Measurements from ENCODE around the gene TFEB.

The TFEB gene

GRCh38 chr6:41655646-41656001, 79.8 kb downstream of the TFEB start:
- H3K27me3 Mint-ChIP-seq, result peaks cover 73% of the 10 kb centered on the region

GRCh38 chr6:41655176-41655575, 80.2 kb downstream of the TFEB start:
- DNase-seq (ENCODE audit: low spot score in 2 of 2) (no peak), ATAC-seq (replicated peaks; ENCODE audit: extremely low read depth, poor library complexity, severe bottlenecking) (no peak)
- H3K4me3 Mint-ChIP-seq, result no peak overlapping the region
- H3K27ac Mint-ChIP-seq (ENCODE audit: low read depth), result no peak overlapping the region
- H3K4me1 Mint-ChIP-seq, result no peaks in the 10 kb centered on the region
- H3K27me3 Mint-ChIP-seq, result peaks cover 69% of the 10 kb centered on the region
- H3K9me3 Mint-ChIP-seq, result no peaks in the 10 kb centered on the region
- no peaks in the 10 kb centered on the region for H3K36me3 Mint-ChIP-seq (ENCODE audit: insufficient read depth)

More at GRCh38 chr6:41655646-41656001, 79.8 kb downstream of the TFEB start:
- H3K4me1 Mint-ChIP-seq, result no peaks in the 10 kb centered on the region
- H3K36me3 Mint-ChIP-seq (ENCODE audit: insufficient read depth), result no peaks in the 10 kb centered on the region
- H3K4me3 Mint-ChIP-seq, result no peak overlapping the region
- ATAC-seq (replicated peaks; ENCODE audit: extremely low read depth, poor library complexity, severe bottlenecking), result no peak
- H3K9me3 Mint-ChIP-seq, result no peaks in the 10 kb centered on the region
- DNase-seq (ENCODE audit: low spot score in 2 of 2), result no peak
- no peak overlapping the region for H3K27ac Mint-ChIP-seq (ENCODE audit: low read depth)

GRCh38 chr6:41654698-41655151, 80.7 kb downstream of the TFEB start:
- Mint-ChIP-seq H3K4me1 (no peaks in the 10 kb centered on the region), H3K27me3 (peaks cover 67% of the 10 kb centered on the region), H3K9me3 (no peaks in the 10 kb centered on the region), H3K36me3 (ENCODE audit: insufficient read depth) (no peaks in the 10 kb centered on the region), H3K4me3 (no peak overlapping the region), H3K27ac (ENCODE audit: low read depth) (no peak overlapping the region)
- no peak for ATAC-seq (replicated peaks; ENCODE audit: extremely low read depth, poor library complexity, severe bottlenecking)
- DNase-seq (ENCODE audit: low spot score in 2 of 2), result no peak

GRCh38 chr6:41654151-41654697, 81.2 kb downstream of the TFEB start:
- H3K27ac Mint-ChIP-seq (ENCODE audit: low read depth), result no peak overlapping the region
- ATAC-seq (replicated peaks; ENCODE audit: extremely low read depth, poor library complexity, severe bottlenecking), result no peak
- peaks cover 62% of the 10 kb centered on the region for H3K27me3 Mint-ChIP-seq

GRCh38 chr6:41653691-41654090, 81.7 kb downstream of the TFEB start:
- Mint-ChIP-seq H3K4me1 (no peaks in the 10 kb centered on the region), H3K27ac (ENCODE audit: low read depth) (no peak overlapping the region), H3K27me3 (peaks cover 56% of the 10 kb centered on the region), H3K9me3 (no peaks in the 10 kb centered on the region), H3K36me3 (ENCODE audit: insufficient read depth) (no peaks in the 10 kb centered on the region), H3K4me3 (no peak overlapping the region)
- DNase-seq (ENCODE audit: low spot score in 2 of 2), result no peak
- no peak for ATAC-seq (replicated peaks; ENCODE audit: extremely low read depth, poor library complexity, severe bottlenecking)

More at GRCh38 chr6:41654151-41654697, 81.2 kb downstream of the TFEB start:
- no peaks in the 10 kb centered on the region for H3K9me3 Mint-ChIP-seq
- H3K4me1 Mint-ChIP-seq, result no peaks in the 10 kb centered on the region
- no peak for DNase-seq (ENCODE audit: low spot score in 2 of 2)
- no peaks in the 10 kb centered on the region for H3K36me3 Mint-ChIP-seq (ENCODE audit: insufficient read depth)
- H3K4me3 Mint-ChIP-seq, result no peak overlapping the region

- Mint-ChIP-seq H3K4me3 (no peak overlapping the region), H3K9me3 (no peaks in the 10 kb centered on the region), H3K27me3 (peaks cover 50% of the 10 kb centered on the region), H3K4me1 (no peaks in the 10 kb centered on the region), H3K36me3 (ENCODE audit: insufficient read depth) (no peaks in the 10 kb centered on the region), H3K27ac (ENCODE audit: low read depth) (no peak overlapping the region)
- ATAC-seq (replicated peaks; ENCODE audit: extremely low read depth, poor library complexity, severe bottlenecking) (no peak), DNase-seq (ENCODE audit: low spot score in 2 of 2) (no peak)
These were observed 82.3 kb downstream of the TFEB start for GRCh38 chr6:41652866-41653652.

- H3K4me3 Mint-ChIP-seq, result no peak overlapping the region
- no peak for DNase-seq (ENCODE audit: low spot score in 2 of 2)
- H3K27me3 Mint-ChIP-seq, result peaks cover 41% of the 10 kb centered on the region
These were observed 83.3 kb downstream of the TFEB start for GRCh38 chr6:41651962-41652657.

GRCh38 chr6:41651246-41651961, 84.0 kb downstream of the TFEB start:
- H3K36me3 Mint-ChIP-seq (ENCODE audit: insufficient read depth), result no peaks in the 10 kb centered on the region
- peaks cover 39% of the 10 kb centered on the region for H3K27me3 Mint-ChIP-seq
- DNase-seq (ENCODE audit: low spot score in 2 of 2) (no peak), ATAC-seq (replicated peaks; ENCODE audit: extremely low read depth, poor library complexity, severe bottlenecking) (no peak)
- H3K9me3 Mint-ChIP-seq, result no peaks in the 10 kb centered on the region
- no peak overlapping the region for H3K4me3 Mint-ChIP-seq
- H3K4me1 Mint-ChIP-seq, result no peaks in the 10 kb centered on the region
- no peak overlapping the region for H3K27ac Mint-ChIP-seq (ENCODE audit: low read depth)

More at GRCh38 chr6:41651962-41652657, 83.3 kb downstream of the TFEB start:
- Mint-ChIP-seq H3K9me3 (no peaks in the 10 kb centered on the region), H3K36me3 (ENCODE audit: insufficient read depth) (no peaks in the 10 kb centered on the region), H3K4me1 (no peaks in the 10 kb centered on the region), H3K27ac (ENCODE audit: low read depth) (no peak overlapping the region)
- no peak for ATAC-seq (replicated peaks; ENCODE audit: extremely low read depth, poor library complexity, severe bottlenecking)

- H3K27ac Mint-ChIP-seq (ENCODE audit: low read depth), result no peak overlapping the region
- H3K4me3 Mint-ChIP-seq, result no peak overlapping the region
- no peaks in the 10 kb centered on the region for H3K9me3 Mint-ChIP-seq
- ATAC-seq (replicated peaks; ENCODE audit: extremely low read depth, poor library complexity, severe bottlenecking) (no peak), DNase-seq (ENCODE audit: low spot score in 2 of 2) (no peak)
- peaks cover 39% of the 10 kb centered on the region for H3K27me3 Mint-ChIP-seq
- no peaks in the 10 kb centered on the region for H3K4me1 Mint-ChIP-seq
- H3K36me3 Mint-ChIP-seq (ENCODE audit: insufficient read depth), result peaks cover 2% of the 10 kb centered on the region
These were observed 85.3 kb downstream of the TFEB start for GRCh38 chr6:41650120-41650519.

GRCh38 chr6:41649596-41649995, 85.8 kb downstream of the TFEB start:
- peaks cover 36% of the 10 kb centered on the region for H3K27me3 Mint-ChIP-seq
- DNase-seq (ENCODE audit: low spot score in 2 of 2), result no peak
- H3K4me3 Mint-ChIP-seq, result no peak overlapping the region
- H3K36me3 Mint-ChIP-seq (ENCODE audit: insufficient read depth), result peaks cover 2% of the 10 kb centered on the region
- no peaks in the 10 kb centered on the region for H3K9me3 Mint-ChIP-seq
- ATAC-seq (replicated peaks; ENCODE audit: extremely low read depth, poor library complexity, severe bottlenecking), result no peak
- H3K27ac Mint-ChIP-seq (ENCODE audit: low read depth), result no peak overlapping the region
- no peaks in the 10 kb centered on the region for H3K4me1 Mint-ChIP-seq

- peaks cover 31% of the 10 kb centered on the region for H3K27me3 Mint-ChIP-seq
- no peak for DNase-seq (ENCODE audit: low spot score in 2 of 2)
- H3K4me3 Mint-ChIP-seq, result no peak overlapping the region
- H3K4me1 Mint-ChIP-seq, result no peaks in the 10 kb centered on the region
- no peak overlapping the region for H3K27ac Mint-ChIP-seq (ENCODE audit: low read depth)
- no peak for ATAC-seq (replicated peaks; ENCODE audit: extremely low read depth, poor library complexity, severe bottlenecking)
- H3K36me3 Mint-ChIP-seq (ENCODE audit: insufficient read depth), result peaks cover 2% of the 10 kb centered on the region
- no peaks in the 10 kb centered on the region for H3K9me3 Mint-ChIP-seq
These were observed 86.5 kb downstream of the TFEB start for GRCh38 chr6:41648921-41649320.

GRCh38 chr6:41648070-41648585, 87.3 kb downstream of the TFEB start:
- H3K9me3 Mint-ChIP-seq, result no peaks in the 10 kb centered on the region

More at GRCh38 chr6:41648070-41648585, 87.3 kb downstream of the TFEB start:
- H3K36me3 Mint-ChIP-seq (ENCODE audit: insufficient read depth), result peaks cover 2% of the 10 kb centered on the region
- H3K4me1 Mint-ChIP-seq, result peaks cover 2% of the 10 kb centered on the region
- DNase-seq (ENCODE audit: low spot score in 2 of 2) (no peak), ATAC-seq (replicated peaks; ENCODE audit: extremely low read depth, poor library complexity, severe bottlenecking) (no peak)
- H3K4me3 Mint-ChIP-seq, result no peak overlapping the region
- peaks cover 31% of the 10 kb centered on the region for H3K27me3 Mint-ChIP-seq
- no peak overlapping the region for H3K27ac Mint-ChIP-seq (ENCODE audit: low read depth)

Measured in central memory CD8-positive, alpha-beta T cell (primary cell).